ENCODE results near the gene PLXNA1. TPM values are rescaled to one million over a fixed set of nuclear protein-coding genes. Genes with fewer than 3 reads are reported as not detected.

PLXNA1 gene
- total RNA-seq, 1 experiment from 2014 or later = 80.6 TPM

DNA sequence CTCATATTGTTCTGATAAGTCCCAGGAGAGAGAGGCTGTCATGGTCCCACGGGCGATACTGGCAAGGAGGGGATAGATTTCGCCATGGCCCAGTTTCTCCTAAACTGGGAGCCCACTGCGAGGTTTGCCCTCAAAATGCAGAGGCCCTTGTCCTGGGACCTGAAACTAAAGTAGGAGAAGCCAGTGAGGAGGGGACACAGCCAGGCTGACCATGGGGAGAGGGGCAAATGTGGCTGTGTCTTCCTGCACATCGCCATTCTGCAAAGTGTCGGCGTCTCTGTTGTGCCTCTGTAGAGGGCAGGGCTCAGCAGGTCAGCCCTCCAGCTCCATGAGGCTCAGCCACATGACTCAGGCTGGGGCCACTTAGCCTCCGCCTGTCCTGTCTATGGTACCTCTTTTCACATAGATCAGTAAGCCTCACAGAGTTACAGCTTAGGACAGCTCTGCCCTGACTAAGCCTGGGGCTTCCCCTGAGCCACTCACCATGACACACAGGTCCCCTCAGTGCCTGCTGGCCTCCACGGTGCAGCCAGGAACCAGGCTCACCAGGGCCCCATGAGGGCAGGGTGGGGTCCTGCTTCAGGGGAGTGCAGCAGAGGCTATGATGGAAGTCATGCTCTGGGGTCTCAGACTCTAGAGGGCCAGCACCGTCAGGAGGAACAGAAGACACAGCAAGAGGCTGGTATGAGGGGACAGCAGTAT lies 28.6 kb upstream of the PLXNA1 start:
- POLR2A ChIA-PET = no interaction called here
- Histone ChIP-seq H3K27ac (ENCODE audit: low read length) (no peak overlapping the region), H3K27me3 (ENCODE audit: control insufficient read depth, insufficient read depth, low read length) (no peaks in the 10 kb centered on the region), H3K4me3 (ENCODE audit: low read depth in 2 of 2, low read length in 2 of 2) (no peak overlapping the region), H3K9me3 (ENCODE audit: control insufficient read depth, insufficient read depth, low read depth, low read length) (no peaks in the 10 kb centered on the region), H3K4me1 (ENCODE audit: control insufficient read depth, insufficient read depth, low read length) (no peaks in the 10 kb centered on the region; the same call in 1 of the 2 replicates), H3K36me3 (ENCODE audit: control insufficient read depth, insufficient read depth, low read length) (no peaks in the 10 kb centered on the region)
- CTCF ChIA-PET = no interaction called here
- ATAC-seq = peak; percentile 72
- in situ Hi-C loops (cut with HindIII; ENCODE audit: low pct_unique_long_range_greater_than_20kb, low sequenced_read_pairs) = no loop called here
- TF ChIP-seq SIN3A (IDR thresholded peaks at IDR 0.05; ENCODE audit: borderline replicate concordance, insufficient read depth, low read depth, low read length) (no peak), TCF7L2 (IDR thresholded peaks at IDR 0.05; ENCODE audit: low read depth, low read length) (no peak), REST (IDR thresholded peaks at IDR 0.05; ENCODE audit: insufficient read depth in 1 of 2, low read depth in 2 of 2, low read length in 1 of 2) (no peak), POLR2AphosphoS5 (IDR thresholded peaks at IDR 0.05; ENCODE audit: low read depth, low read length) (no peak), CTCF (IDR thresholded peaks at IDR 0.05) (no peak)
- intact Hi-C loops (cut with micrococcal nuclease; ENCODE audit: unreplicated experiment) = no loop called here
- DNase-seq (ENCODE audit: low read depth, low spot score) = no peak
- no TSS peak for BruUV-seq (replicated peaks)

DNA sequence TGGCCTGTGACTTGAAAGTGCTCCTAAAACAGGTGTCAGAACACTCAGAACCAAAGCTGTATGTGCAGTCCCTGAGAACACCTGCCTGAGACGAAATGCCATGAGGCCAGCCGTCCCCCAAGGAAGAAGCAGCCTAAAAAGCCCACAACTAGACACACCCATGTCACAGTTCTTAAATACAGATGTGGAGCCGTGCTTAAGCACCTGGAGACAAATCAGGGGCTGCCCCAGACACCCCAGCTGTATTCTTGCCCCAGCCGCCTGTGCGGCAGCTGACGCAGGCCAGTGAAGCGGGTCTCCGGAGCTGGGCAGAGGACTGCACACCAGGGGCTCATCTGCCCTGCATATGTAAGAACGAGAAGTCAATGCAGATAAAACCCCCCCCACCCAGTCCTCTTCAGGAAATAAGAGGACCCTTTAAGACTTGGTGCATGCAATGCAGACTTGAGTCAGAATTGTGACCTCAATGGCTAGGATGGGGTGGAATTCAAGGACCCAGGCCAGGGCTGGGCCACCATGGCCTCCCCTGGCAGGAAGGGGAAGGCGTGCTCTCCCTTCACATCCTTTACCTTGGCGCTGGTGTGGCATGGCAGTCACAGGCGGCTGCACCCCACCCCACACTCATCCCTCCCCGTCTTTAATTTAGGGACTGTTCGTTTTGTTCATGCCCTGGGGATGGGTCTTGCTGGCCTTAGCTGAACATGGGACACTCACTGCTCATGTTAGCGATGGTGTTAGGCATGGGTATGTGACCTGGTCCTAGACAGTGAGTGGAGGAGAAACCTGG lies 27.7 kb upstream of the PLXNA1 start:
- peaks cover 8% of the 10 kb centered on the region for H3K4me1 ChIP-seq (ENCODE audit: control insufficient read depth, insufficient read depth, low read length)
- H3K27ac ChIP-seq (ENCODE audit: low read length) = no peak overlapping the region
- intact Hi-C loops (cut with micrococcal nuclease; ENCODE audit: unreplicated experiment) = no loop called here
- in situ Hi-C loops (cut with HindIII; ENCODE audit: low pct_unique_long_range_greater_than_20kb, low sequenced_read_pairs) = no loop called here
- ChIA-PET CTCF (no interaction called here), POLR2A (no interaction called here)
- no peaks in the 10 kb centered on the region for H3K36me3 ChIP-seq (ENCODE audit: control insufficient read depth, insufficient read depth, low read length)
- DNase-seq (ENCODE audit: low read depth, low spot score) (no peak), ATAC-seq (no peak)
- no peak for TF ChIP-seq REST (IDR thresholded peaks at IDR 0.05; ENCODE audit: insufficient read depth in 1 of 2, low read depth in 2 of 2, low read length in 1 of 2)
- TF ChIP-seq SIN3A (IDR thresholded peaks at IDR 0.05; ENCODE audit: borderline replicate concordance, insufficient read depth, low read depth, low read length) = no peak
- TF ChIP-seq TCF7L2 (IDR thresholded peaks at IDR 0.05; ENCODE audit: low read depth, low read length) = no peak
- TF ChIP-seq POLR2AphosphoS5 (IDR thresholded peaks at IDR 0.05; ENCODE audit: low read depth, low read length) = no peak
- no peak for TF ChIP-seq CTCF (IDR thresholded peaks at IDR 0.05)
- no peak overlapping the region for H3K4me3 ChIP-seq (ENCODE audit: low read depth in 2 of 2, low read length in 2 of 2)
- H3K27me3 ChIP-seq (ENCODE audit: control insufficient read depth, insufficient read depth, low read length) = no peaks in the 10 kb centered on the region
- BruUV-seq (replicated peaks) = no TSS peak
- no peaks in the 10 kb centered on the region for H3K9me3 ChIP-seq (ENCODE audit: control insufficient read depth, insufficient read depth, low read depth, low read length)

Data from Panc1 (cell line).